DLD1 (cell line): ENCODE data around the gene SCLY.
"Not testable (repeated sequence)": the region's sequence is repeated elsewhere in the genome, so short reads cannot be mapped to it uniquely, and the experiment has no call there.

Experiments used
- in situ Hi-C: cut with HindIII; loops from 2 replicates; pipeline ENCODE4 v1.10.0; 2017; ENCODE audit warnings: low sequenced_read_pairs

The SCLY gene

GRCh38 chr2:238039985-238040384 lies 20.8 kb upstream of the SCLY start:
- in situ Hi-C loops, result no loop called here

GRCh38 chr2:238040918-238041317 lies 19.9 kb upstream of the SCLY start:
- in situ Hi-C loops, result no loop called here

- in situ Hi-C loops, result no loop called here
Observed at GRCh38 chr2:238042090-238042489, 18.7 kb upstream of the SCLY start.

- in situ Hi-C loops, result no loop called here
Observed at GRCh38 chr2:238042849-238043584, 17.8 kb upstream of the SCLY start.

- in situ Hi-C loops, result no loop called here
Observed at GRCh38 chr2:238043851-238044250, 16.9 kb upstream of the SCLY start.

- in situ Hi-C loops, result no loop called here
Observed at GRCh38 chr2:238045575-238045974, 15.2 kb upstream of the SCLY start.

- in situ Hi-C loops, result no loop called here
Observed at GRCh38 chr2:238046725-238047270, 14.0 kb upstream of the SCLY start.

GRCh38 chr2:238053191-238053776 lies 7.5 kb upstream of the SCLY start:
- in situ Hi-C loops, result no loop called here

- in situ Hi-C loops, result no loop called here
Observed at GRCh38 chr2:238055841-238056240, 5.0 kb upstream of the SCLY start.

- in situ Hi-C loops, result not testable (repeated sequence)
Observed at GRCh38 chr2:238057696-238058575, 2.9 kb upstream of the SCLY start.

GRCh38 chr2:238059505-238059904 lies 1.3 kb upstream of the SCLY start:
- in situ Hi-C loops, result no loop called here

GRCh38 chr2:238060096-238060541 lies 682 bp upstream of the SCLY start:
- in situ Hi-C loops, result no loop called here

GRCh38 chr2:238061315-238062202 lies 758 bp downstream of the SCLY start:
- in situ Hi-C loops, result no loop called here

GRCh38 chr2:238063414-238064189 lies 2.8 kb downstream of the SCLY start:
- in situ Hi-C loops, result no loop called here

- in situ Hi-C loops, result no loop called here
Observed at GRCh38 chr2:238064376-238064775, 3.6 kb downstream of the SCLY start.

GRCh38 chr2:238065071-238065846 lies 4.5 kb downstream of the SCLY start:
- in situ Hi-C loops, result no loop called here

- in situ Hi-C loops, result no loop called here
Observed at GRCh38 chr2:238066218-238066617, 5.4 kb downstream of the SCLY start.

- in situ Hi-C loops, result not testable (repeated sequence)
Observed at GRCh38 chr2:238066718-238067117, 5.9 kb downstream of the SCLY start.

- in situ Hi-C loops, result no loop called here
Observed at GRCh38 chr2:238067939-238068338, 7.1 kb downstream of the SCLY start.
